Gastroesophageal sphincter (tissue), 3 donors: ENCODE data around the gene SEMA3C.

Experiments
- CTCF ChIP-seq, 4 experiments: fragments of 200-600 bp in 2 of 4; fragments of 450-650 bp in 2 of 4; sonication (generic) in 1 of 4; IDR thresholded peaks; one replicate each; pipeline ENCODE4 v1.5.1; 2017 to 2019; ENCODE audit warnings: antibody characterized with exemption in 4 of 4, mild to moderate bottlenecking in 2 of 4, moderate library complexity in 2 of 4
- EP300 ChIP-seq: sonication (generic); formaldehyde crosslinking; IDR thresholded peaks from one replicate; pipeline ENCODE4 v1.6.1; 2017; ENCODE audit warnings: antibody characterized with exemption, mild to moderate bottlenecking
- POLR2A ChIP-seq, 2 donors: fragments of 450-650 bp; IDR thresholded peaks; one replicate each; pipeline ENCODE4 v1.6.1; 2017; ENCODE audit warnings: antibody characterized with exemption in 2 of 2, mild to moderate bottlenecking in 2 of 2, moderate library complexity in 1 of 2
- POLR2AphosphoS5 ChIP-seq: sonication (generic); formaldehyde crosslinking; IDR thresholded peaks from one replicate; pipeline ENCODE4 v1.6.1; 2017; ENCODE audit warnings: antibody characterized with exemption

- TF ChIP-seq CTCF (IDR thresholded peaks at IDR 0.05) = no peak
- no peak for TF ChIP-seq EP300
- no peak for TF ChIP-seq POLR2A (IDR thresholded peaks at IDR 0.05)
- no peak for TF ChIP-seq POLR2AphosphoS5
Measured at GRCh38 chr7:80940539-80941207, 21.8 kb upstream of the SEMA3C start.
